GM18517 (cell line): Measurements from ENCODE around the gene ATG14.

ENCODE experiments used
- ATAC-seq: cut with Tn5 transposase; IDR thresholded peaks from one replicate; pipeline ENCODE4 v1.9.1; 2021; ENCODE audit warnings: mild to moderate bottlenecking, moderate library complexity; ENCODE audit not compliant: unreplicated experiment

ATG14 gene

DNA sequence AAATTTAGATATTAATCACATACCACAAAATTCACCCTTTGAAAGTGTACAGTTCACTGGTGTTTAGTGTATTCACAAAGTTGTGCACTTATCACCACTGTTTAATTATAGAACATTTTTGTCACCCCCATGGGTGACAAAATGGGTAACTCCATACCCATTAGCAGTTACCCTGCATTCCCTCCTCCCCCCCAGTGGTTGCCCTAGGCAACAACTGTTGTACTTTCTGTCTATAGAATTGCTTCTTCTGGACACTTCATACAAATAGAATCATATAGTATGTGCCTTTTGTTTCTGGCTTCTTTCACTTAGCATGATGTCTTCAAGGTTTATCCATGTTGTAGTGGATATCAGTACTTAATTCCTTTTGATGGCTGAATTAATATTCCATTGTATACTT is 87.7 kb downstream of the ATG14 start:
- ATAC-seq: no peak

DNA sequence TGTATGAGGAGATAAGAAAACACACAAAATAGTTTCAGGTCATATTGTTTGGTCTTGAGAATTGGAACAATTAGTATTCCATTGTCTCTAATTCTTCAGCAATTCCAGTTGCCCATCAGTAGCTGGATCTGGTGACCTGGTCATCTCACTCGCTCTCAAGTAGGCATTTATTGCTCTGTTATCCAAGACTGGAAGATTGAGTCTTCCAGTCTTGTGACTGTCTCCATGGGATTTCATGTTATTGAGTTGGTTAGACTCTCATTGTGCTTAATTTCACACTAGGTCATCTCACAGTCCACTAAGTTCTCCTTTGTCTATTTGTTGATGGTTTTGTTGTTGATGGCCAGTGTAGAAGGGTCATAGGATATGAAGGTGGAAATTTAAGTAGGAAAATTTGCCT is 92.9 kb downstream of the ATG14 start:
- no peak for ATAC-seq

DNA sequence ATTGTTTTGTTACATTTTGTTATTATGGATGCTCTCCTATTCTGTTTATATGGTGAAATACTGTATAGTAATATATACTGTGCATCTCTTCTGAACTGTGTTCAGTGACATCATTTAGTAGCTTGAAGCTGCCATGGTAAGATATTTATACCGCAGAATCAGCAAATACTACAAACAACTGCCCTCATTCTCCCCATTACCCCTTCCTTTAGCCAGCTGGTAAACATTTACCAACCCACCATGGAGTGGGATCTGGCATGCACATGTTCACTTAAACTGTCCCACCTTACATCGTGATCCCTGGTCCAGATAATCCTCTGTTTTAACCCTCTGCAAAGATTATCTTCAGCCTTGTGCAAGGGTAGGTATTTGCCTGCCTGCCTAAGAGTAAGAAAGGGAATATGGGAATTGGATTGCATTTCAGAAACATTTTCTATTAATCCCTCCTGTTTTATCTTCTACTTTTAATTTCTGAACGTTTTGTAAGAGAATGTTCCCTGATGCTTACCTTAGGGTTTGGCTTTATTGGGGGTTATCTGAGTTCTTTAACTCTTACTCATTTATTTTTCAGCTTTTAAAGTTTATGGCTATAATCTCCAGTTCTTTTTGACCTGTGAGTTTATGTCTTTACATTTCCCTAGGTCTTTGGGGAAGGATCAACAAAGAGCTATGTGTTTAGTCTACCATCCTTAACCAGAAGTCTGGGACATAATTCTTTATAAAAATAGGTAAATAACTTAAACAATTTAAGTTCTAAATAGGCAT is 93.9 kb downstream of the ATG14 start:
- no peak for ATAC-seq

DNA sequence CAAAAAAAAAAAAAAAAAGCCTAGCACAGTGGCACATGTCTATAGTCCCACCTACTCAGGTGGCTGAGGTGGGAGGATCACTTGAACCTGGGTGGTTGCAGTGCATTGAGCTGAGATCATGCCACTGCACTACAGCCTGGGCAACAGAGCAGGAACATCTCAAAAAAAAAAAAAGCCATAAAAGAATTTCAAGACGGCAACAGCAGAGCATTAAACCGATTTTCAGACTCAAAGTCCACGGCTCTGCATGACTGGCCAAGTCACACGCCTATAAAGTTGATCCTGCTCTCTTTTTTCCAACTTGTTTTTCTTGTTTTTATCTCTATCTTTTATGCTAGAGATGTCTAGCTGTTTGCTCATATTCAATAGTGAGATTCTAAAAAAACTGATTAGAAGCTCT is 95.1 kb downstream of the ATG14 start:
- ATAC-seq: no peak
